ENCODE data around the gene CDKAL1. TPM values are rescaled to one million over a fixed set of nuclear protein-coding genes. Genes with fewer than 3 reads are reported as not detected.

CDKAL1 gene
- total RNA-seq, 4 donors from 2014 or later = 10.1 to 22.0 (median 12.5) TPM

GRCh38 chr6:20802596-20802995, 268.3 kb downstream of the CDKAL1 start:
- no peak for DNase-seq (ENCODE audit: low spot score in 2 of 2)
- H3K4me1 ChIP-seq = no peaks in the 10 kb centered on the region
- TF ChIP-seq POLR2AphosphoS5 (IDR thresholded peaks at IDR 0.05) = no peak
- H3K27me3 ChIP-seq = no peaks in the 10 kb centered on the region
- no peak overlapping the region for H3K27ac ChIP-seq
- H3K4me3 ChIP-seq = no peak overlapping the region
- peaks cover 8% of the 10 kb centered on the region for H3K9me3 ChIP-seq
- WGBS = 56% methylated on average over 1 of the region's 1 CpG
- H3K36me3 ChIP-seq = no peaks in the 10 kb centered on the region

- H3K27me3 ChIP-seq = no peaks in the 10 kb centered on the region
- no peak for DNase-seq (ENCODE audit: low spot score in 2 of 2)
- TF ChIP-seq CTCF (IDR thresholded peaks at IDR 0.05) = no peak
- TF ChIP-seq POLR2A (IDR thresholded peaks at IDR 0.05) = no peak
- no peak for TF ChIP-seq POLR2AphosphoS5 (IDR thresholded peaks at IDR 0.05)
- TF ChIP-seq EP300 (IDR thresholded peaks at IDR 0.05) = no peak
- WGBS = 89% methylated on average over 1 of the region's 1 CpG
- H3K4me1 ChIP-seq = peaks cover 4% of the 10 kb centered on the region
- H3K36me3 ChIP-seq = no peaks in the 10 kb centered on the region
- no peak overlapping the region for H3K27ac ChIP-seq
- H3K4me3 ChIP-seq = no peak overlapping the region
- H3K9me3 ChIP-seq = peaks cover 8% of the 10 kb centered on the region
These were observed 270.8 kb downstream of the CDKAL1 start for GRCh38 chr6:20805021-20805420.

GRCh38 chr6:20806669-20807068, 272.4 kb downstream of the CDKAL1 start:
- Histone ChIP-seq H3K27me3 (no peaks in the 10 kb centered on the region), H3K36me3 (no peaks in the 10 kb centered on the region), H3K9me3 (peaks cover 8% of the 10 kb centered on the region), H3K4me1 (peaks cover 14% of the 10 kb centered on the region), H3K4me3 (no peak overlapping the region), H3K27ac (no peak overlapping the region)
- no peak for DNase-seq (ENCODE audit: low spot score in 2 of 2)
- no peak for TF ChIP-seq EP300 (IDR thresholded peaks at IDR 0.05)
- TF ChIP-seq CTCF (IDR thresholded peaks at IDR 0.05) = no peak
- no peak for TF ChIP-seq POLR2A (IDR thresholded peaks at IDR 0.05)
- TF ChIP-seq POLR2AphosphoS5 (IDR thresholded peaks at IDR 0.05) = no peak
- WGBS = 95% methylated on average over 3 of the region's 3 CpGs

- peaks cover 14% of the 10 kb centered on the region for H3K4me1 ChIP-seq
- no peak overlapping the region for H3K27ac ChIP-seq
- no peaks in the 10 kb centered on the region for H3K36me3 ChIP-seq
- peaks cover 8% of the 10 kb centered on the region for H3K9me3 ChIP-seq
- 75% methylated on average over 2 of the region's 2 CpGs for WGBS
- H3K27me3 ChIP-seq = no peaks in the 10 kb centered on the region
- H3K4me3 ChIP-seq = no peak overlapping the region
- no peak for DNase-seq (ENCODE audit: low spot score in 2 of 2)
- no peak for TF ChIP-seq POLR2A (IDR thresholded peaks at IDR 0.05)
- TF ChIP-seq EP300 (IDR thresholded peaks at IDR 0.05) = no peak
- TF ChIP-seq CTCF (IDR thresholded peaks at IDR 0.05) = no peak
- TF ChIP-seq POLR2AphosphoS5 (IDR thresholded peaks at IDR 0.05) = no peak
These were observed 274.2 kb downstream of the CDKAL1 start for GRCh38 chr6:20808439-20808838.

- 61% methylated on average over 2 of the region's 2 CpGs for WGBS
- DNase-seq (ENCODE audit: low spot score in 2 of 2) = no peak
- H3K27me3 ChIP-seq = no peaks in the 10 kb centered on the region
- H3K27ac ChIP-seq = no peak overlapping the region
- peaks cover 8% of the 10 kb centered on the region for H3K9me3 ChIP-seq
- H3K4me3 ChIP-seq = no peak overlapping the region
- no peak for TF ChIP-seq POLR2AphosphoS5 (IDR thresholded peaks at IDR 0.05)
- TF ChIP-seq POLR2A (IDR thresholded peaks at IDR 0.05) = no peak
- no peak for TF ChIP-seq EP300 (IDR thresholded peaks at IDR 0.05)
- TF ChIP-seq CTCF (IDR thresholded peaks at IDR 0.05) = no peak
- H3K4me1 ChIP-seq = peaks cover 14% of the 10 kb centered on the region
- H3K36me3 ChIP-seq = no peaks in the 10 kb centered on the region
These were observed 274.7 kb downstream of the CDKAL1 start for GRCh38 chr6:20808924-20809323.

- Histone ChIP-seq H3K36me3 (no peaks in the 10 kb centered on the region), H3K27ac (no peak overlapping the region), H3K9me3 (peaks cover 8% of the 10 kb centered on the region), H3K4me3 (no peak overlapping the region), H3K4me1 (peaks cover 14% of the 10 kb centered on the region), H3K27me3 (no peaks in the 10 kb centered on the region)
- WGBS = 76% methylated on average over 3 of the region's 3 CpGs
- TF ChIP-seq EP300 (IDR thresholded peaks at IDR 0.05) (no peak), POLR2A (IDR thresholded peaks at IDR 0.05) (no peak), POLR2AphosphoS5 (IDR thresholded peaks at IDR 0.05) (no peak), CTCF (IDR thresholded peaks at IDR 0.05) (no peak)
- DNase-seq (ENCODE audit: low spot score in 2 of 2) = no peak
These were observed 276.5 kb downstream of the CDKAL1 start for GRCh38 chr6:20810727-20811108.
